H1 (cell line): ENCODE data around the gene PSMD5.

Source experiments
- CBX8 ChIP-seq: fragments of 300-800, 300-1000 bp; sonication (generic); IDR thresholded peaks from 2 replicates; pipeline ENCODE4 v1.7.1; 2016; ENCODE audit warnings: low read depth, low read length, borderline replicate concordance
- EGR1 ChIP-seq: IDR thresholded peaks from 2 replicates; pipeline ENCODE4 v1.6.1; 2011; ENCODE audit warnings: low read depth, low read length, borderline replicate concordance
- GTF2F1 ChIP-seq: IDR thresholded peaks from 2 replicates; pipeline ENCODE4 v1.6.1; 2012; ENCODE audit warnings: low read depth, low read length, improper control_type of control experiment, borderline replicate concordance
- HDAC2 ChIP-seq, 2 experiments: fragments of 300-600 bp in 1 of 2; sonication (generic) in 1 of 2; IDR thresholded peaks; 2 replicates each; pipeline ENCODE4 v1.6.1; 2011 to 2012; ENCODE audit warnings: low read depth in 2 of 2, low read length in 2 of 2, mild to moderate bottlenecking in 2 of 2, moderate library complexity in 2 of 2, borderline replicate concordance in 1 of 2, inconsistent platforms in 1 of 2
- MAFK ChIP-seq: IDR thresholded peaks from 2 replicates; pipeline ENCODE4 v1.6.1; 2012; ENCODE audit warnings: low read depth, mild to moderate bottlenecking, improper control_type of control experiment, low read length
- RAD21 ChIP-seq, 2 experiments: IDR thresholded peaks in 1 of 2; conservative IDR thresholded peaks in 1 of 2; 2 replicates each; pipeline ENCODE4 v1.6.1; 2011; ENCODE audit warnings: low read depth in 2 of 2, low read length in 2 of 2, improper control_type of control experiment in 1 of 2, inconsistent platforms in 1 of 2, mild to moderate bottlenecking in 1 of 2, moderate library complexity in 1 of 2
- SIN3A ChIP-seq, 2 experiments: IDR thresholded peaks in 1 of 2; conservative IDR thresholded peaks in 1 of 2; 2 replicates each; pipeline ENCODE4 v1.6.1; 2011 to 2012; ENCODE audit warnings: low read length in 2 of 2, improper control_type of control experiment in 1 of 2, low read depth in 1 of 2, mild to moderate bottlenecking in 1 of 2
- TF ChIP-seq, protein P1 (sequence below), 3 experiments: IDR thresholded peaks; 1 replicate in 2 of 3; 2 replicates in 1 of 3; pipeline versions ENCODE4 v1.5.1 to v1.6.1; 2011; ENCODE audit warnings: low read length in 3 of 3, mild to moderate bottlenecking in 3 of 3, inconsistent platforms in 2 of 3, low read depth in 1 of 3, moderate library complexity in 1 of 3; ENCODE audit not compliant: insufficient read depth in 1 of 3; ENCODE audit errors: control extremely low read depth in 1 of 3
- TF ChIP-seq, protein P2 (sequence below): IDR thresholded peaks from 2 replicates; pipeline ENCODE4 v1.6.1; 2011; ENCODE audit warnings: low read length, improper control_type of control experiment

DNA sequence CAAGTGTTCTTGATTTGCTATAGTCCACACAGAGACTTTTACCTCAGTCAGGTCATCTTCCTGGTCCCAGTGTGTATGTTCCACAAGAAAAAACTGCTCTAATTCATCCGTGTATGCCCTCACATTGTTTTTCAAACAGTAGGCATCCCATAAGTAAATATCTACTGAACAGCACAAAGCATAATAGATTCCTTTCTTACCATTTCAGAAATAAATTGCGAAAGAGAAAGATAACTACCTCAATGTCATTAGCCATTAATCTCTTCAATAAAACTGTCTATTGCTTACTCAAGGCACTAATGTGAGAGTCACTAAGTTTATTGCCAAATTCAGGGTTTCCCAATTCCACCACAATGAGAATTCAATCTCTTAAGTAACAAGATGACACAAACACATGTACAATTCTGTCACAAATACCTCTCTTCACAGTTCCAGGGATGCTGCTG lies 59.1 kb downstream of the PSMD5 start:
- TF ChIP-seq, protein P1, sequence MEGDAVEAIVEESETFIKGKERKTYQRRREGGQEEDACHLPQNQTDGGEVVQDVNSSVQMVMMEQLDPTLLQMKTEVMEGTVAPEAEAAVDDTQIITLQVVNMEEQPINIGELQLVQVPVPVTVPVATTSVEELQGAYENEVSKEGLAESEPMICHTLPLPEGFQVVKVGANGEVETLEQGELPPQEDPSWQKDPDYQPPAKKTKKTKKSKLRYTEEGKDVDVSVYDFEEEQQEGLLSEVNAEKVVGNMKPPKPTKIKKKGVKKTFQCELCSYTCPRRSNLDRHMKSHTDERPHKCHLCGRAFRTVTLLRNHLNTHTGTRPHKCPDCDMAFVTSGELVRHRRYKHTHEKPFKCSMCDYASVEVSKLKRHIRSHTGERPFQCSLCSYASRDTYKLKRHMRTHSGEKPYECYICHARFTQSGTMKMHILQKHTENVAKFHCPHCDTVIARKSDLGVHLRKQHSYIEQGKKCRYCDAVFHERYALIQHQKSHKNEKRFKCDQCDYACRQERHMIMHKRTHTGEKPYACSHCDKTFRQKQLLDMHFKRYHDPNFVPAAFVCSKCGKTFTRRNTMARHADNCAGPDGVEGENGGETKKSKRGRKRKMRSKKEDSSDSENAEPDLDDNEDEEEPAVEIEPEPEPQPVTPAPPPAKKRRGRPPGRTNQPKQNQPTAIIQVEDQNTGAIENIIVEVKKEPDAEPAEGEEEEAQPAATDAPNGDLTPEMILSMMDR (IDR thresholded peaks at IDR 0.05; ENCODE audit: control extremely low read depth in 1 of 3, insufficient read depth in 1 of 3, low read depth in 1 of 3, low read length in 3 of 3), result no peak
- TF ChIP-seq, protein P2, sequence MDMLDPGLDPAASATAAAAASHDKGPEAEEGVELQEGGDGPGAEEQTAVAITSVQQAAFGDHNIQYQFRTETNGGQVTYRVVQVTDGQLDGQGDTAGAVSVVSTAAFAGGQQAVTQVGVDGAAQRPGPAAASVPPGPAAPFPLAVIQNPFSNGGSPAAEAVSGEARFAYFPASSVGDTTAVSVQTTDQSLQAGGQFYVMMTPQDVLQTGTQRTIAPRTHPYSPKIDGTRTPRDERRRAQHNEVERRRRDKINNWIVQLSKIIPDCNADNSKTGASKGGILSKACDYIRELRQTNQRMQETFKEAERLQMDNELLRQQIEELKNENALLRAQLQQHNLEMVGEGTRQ, result no peak
- TF ChIP-seq SIN3A (conservative IDR thresholded peaks at IDR 0.05 in 1 of 2, IDR thresholded peaks at IDR 0.05 in 1 of 2; ENCODE audit: low read depth in 1 of 2, low read length in 2 of 2) (no peak), RAD21 (IDR thresholded peaks at IDR 0.05 in 1 of 2, conservative IDR thresholded peaks at IDR 0.05 in 1 of 2; ENCODE audit: low read depth in 2 of 2, low read length in 2 of 2) (no peak), CBX8 (no peak), GTF2F1 (no peak), MAFK (no peak), EGR1 (no peak), HDAC2 (IDR thresholded peaks at IDR 0.05; ENCODE audit: borderline replicate concordance in 1 of 2, low read depth in 2 of 2, low read length in 2 of 2) (no peak)
